Neuron (in vitro differentiated cells): Measurements from ENCODE around the gene ZNF91.
A peak's percentile ranks its signal among the peaks of the same experiment; 100 is the strongest.
"Not testable (repeated sequence)": the region's sequence is repeated elsewhere in the genome, so short reads cannot be mapped to it uniquely, and the experiment has no call there.

Experiments used
- H2AFZ ChIP-seq: one replicate; pipeline ENCODE4 v1.6.1; 2013; ENCODE audit warnings: low read depth, mild to moderate bottlenecking, inconsistent platforms, low read length, moderate library complexity
- H3K27me3 ChIP-seq: one replicate; pipeline ENCODE4 v1.6.1; 2013; ENCODE audit warnings: low read length; ENCODE audit not compliant: insufficient read depth
- H3K36me3 ChIP-seq: one replicate; pipeline ENCODE4 v1.6.1; 2013; ENCODE audit warnings: low read length; ENCODE audit not compliant: insufficient read depth
- H3K4me1 ChIP-seq: one replicate; pipeline ENCODE4 v1.6.1; 2013; ENCODE audit warnings: low read length; ENCODE audit not compliant: insufficient read depth
- H3K4me3 ChIP-seq: 2 replicates; pipeline ENCODE4 v1.5.1; 2013; ENCODE audit warnings: mild to moderate bottlenecking, low read length, moderate library complexity
- H3K9me3 ChIP-seq: one replicate; pipeline ENCODE4 v1.6.1; 2013; ENCODE audit warnings: low read length

The ZNF91 gene

DNA sequence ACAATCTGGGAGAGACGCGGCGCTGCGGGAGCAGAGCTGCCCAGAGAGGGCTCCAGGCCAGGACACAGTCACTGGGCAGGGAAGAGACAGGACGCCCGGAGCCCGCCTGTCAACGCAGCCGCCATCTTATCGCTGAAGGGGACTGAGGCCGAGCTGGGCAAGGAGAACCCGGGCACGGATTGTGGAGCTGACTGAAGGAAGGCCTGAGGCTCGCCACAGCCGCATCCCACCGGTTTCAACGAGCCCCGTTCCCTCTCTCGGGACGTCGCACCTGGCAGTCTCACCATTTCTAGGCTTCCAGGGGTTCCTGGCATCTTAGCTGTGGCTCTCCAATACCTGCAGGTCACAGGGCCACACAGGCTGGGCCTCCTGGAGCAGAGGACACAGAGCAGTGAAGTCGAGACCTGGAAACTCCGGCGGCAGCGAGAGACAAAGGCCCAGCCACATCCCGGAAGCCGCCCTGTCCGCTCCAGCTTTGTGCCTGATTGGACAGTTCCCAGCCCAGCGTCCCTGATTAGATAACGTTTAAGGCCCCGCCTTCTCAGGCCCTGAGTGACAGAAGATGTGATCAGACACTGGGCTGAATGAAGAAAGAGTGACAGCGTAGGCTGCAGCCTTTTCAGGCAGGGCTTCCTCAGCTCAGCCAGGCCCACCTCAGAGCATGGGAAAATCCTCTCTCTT lies at the start of gene ZNF91:
Gene ZNF91 (minus strand): TSS at position 431 of the 681 bp plus-strand sequence. CDS start 117 bp downstream, at position 314.
- H3K36me3 ChIP-seq, result peaks cover 42% of the 10 kb centered on the region
- peaks cover 4% of the 10 kb centered on the region for H3K9me3 ChIP-seq
- H3K27me3 ChIP-seq, result no peaks in the 10 kb centered on the region
- H3K4me1 ChIP-seq, result peaks cover 4% of the 10 kb centered on the region
- peak within 1 kb of the TSS; percentile 78 for H3K4me3 ChIP-seq
- no peak within 1 kb of the TSS for H2AFZ ChIP-seq

DNA sequence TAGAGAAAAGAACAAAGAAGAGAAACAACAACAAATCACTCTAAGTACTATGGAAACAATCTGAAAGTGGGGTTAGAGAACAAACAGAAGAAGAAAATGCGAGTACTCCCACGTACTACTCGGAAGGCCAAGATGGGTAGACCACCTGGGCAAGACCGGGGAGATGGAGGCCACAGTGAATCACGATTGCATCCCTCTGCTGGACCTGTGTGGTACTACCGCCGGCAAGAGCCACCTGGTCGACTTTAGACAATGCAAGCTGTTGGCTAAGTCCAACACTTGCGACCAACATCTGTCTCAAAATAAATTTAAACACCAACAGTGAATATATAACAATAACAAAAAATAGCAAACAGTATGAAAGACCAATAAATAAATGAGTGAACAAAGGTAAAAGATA lies 45.5 kb upstream of the ZNF91 start:
- no peaks in the 10 kb centered on the region for H3K27me3 ChIP-seq
- no peaks in the 10 kb centered on the region for H3K9me3 ChIP-seq
- H3K4me3 ChIP-seq, result no peak overlapping the region
- H2AFZ ChIP-seq, result no peak overlapping the region
- no peaks in the 10 kb centered on the region for H3K4me1 ChIP-seq
- H3K36me3 ChIP-seq, result no peaks in the 10 kb centered on the region

DNA sequence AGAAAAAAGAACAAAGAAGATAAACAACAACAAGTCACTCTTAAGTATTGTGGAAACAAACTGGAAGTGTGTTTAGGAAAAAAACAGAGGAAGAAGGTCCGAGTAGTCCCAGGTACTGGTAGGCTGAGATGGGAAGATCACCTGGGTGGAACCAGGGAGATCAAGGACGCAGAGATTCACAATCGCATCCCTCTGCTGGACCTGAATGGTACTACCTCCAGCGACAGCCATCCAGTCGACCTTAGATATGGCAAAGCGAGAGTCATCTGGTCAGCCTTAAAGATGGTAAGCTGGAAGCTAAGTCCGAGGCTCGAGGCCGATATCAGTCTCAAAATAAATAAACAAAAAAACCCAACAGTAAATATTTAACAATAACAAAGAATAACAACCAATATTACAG lies 44.9 kb upstream of the ZNF91 start:
- Histone ChIP-seq H3K9me3 (no peaks in the 10 kb centered on the region), H2AFZ (no peak overlapping the region), H3K36me3 (no peaks in the 10 kb centered on the region), H3K4me3 (no peak overlapping the region), H3K4me1 (no peaks in the 10 kb centered on the region), H3K27me3 (no peaks in the 10 kb centered on the region)

DNA sequence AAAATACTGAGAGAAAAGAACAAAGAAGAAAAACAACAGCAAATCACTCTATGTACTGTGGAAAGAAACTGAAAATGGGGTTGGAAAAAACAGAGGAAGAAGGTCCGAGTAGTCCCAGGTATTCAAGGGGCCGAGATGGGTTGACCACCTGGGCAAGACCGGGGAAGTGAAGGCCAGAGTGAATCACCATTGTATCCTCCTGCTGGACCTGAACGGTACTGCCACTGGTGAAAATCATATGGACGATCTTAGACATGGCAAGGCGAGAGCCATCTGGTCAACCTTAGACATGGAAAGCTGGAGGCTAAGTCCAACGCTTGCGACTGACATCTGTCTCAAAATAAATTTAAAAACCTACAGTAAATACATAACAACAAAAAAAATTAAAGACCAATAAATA lies 44.4 kb upstream of the ZNF91 start:
- Histone ChIP-seq H2AFZ (no peak overlapping the region), H3K4me1 (no peaks in the 10 kb centered on the region), H3K4me3 (no peak overlapping the region), H3K27me3 (no peaks in the 10 kb centered on the region), H3K9me3 (no peaks in the 10 kb centered on the region), H3K36me3 (no peaks in the 10 kb centered on the region)

DNA sequence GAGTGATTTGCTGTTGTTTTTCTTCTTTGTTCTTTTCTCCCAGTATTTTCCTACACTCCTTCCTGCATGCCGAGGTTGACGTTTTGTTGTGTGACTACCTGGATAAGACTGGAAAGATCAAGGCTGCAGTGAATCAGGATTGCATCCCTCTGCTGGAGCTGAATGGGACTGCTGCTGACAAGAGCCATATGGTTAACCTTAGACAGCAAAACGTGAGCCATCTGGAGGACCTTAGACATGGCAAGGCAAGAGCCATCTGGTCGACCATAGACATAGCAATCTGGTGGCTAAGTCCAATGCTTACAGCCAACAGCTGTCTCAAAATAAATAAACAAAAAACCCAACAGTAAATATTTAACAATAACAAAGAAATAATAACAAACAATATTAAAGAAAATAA lies 42.6 kb upstream of the ZNF91 start:
- Histone ChIP-seq H3K27me3 (no peaks in the 10 kb centered on the region), H2AFZ (no peak overlapping the region), H3K9me3 (no peaks in the 10 kb centered on the region), H3K4me1 (no peaks in the 10 kb centered on the region), H3K36me3 (no peaks in the 10 kb centered on the region), H3K4me3 (no peak overlapping the region)

DNA sequence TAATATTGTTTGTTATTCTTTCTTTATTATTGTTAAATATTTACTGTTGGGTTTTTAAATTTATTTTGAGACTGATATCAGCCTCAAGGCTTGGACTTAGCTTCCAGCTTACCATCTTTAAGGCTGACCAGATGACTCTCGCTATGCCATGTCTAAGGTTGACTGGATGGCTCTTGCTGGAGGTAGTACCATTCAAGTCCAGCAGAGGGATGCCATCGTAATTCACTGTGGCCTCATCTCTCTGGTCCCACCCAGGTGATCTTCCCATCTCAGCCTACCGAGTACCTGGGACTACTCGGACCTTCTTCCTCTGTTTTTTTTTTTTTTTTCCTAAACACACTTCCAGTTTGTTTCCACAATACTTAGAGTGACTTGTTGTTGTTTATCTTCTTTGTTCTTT lies 41.7 kb upstream of the ZNF91 start:
- Histone ChIP-seq H2AFZ (no peak overlapping the region), H3K9me3 (no peaks in the 10 kb centered on the region), H3K4me1 (no peaks in the 10 kb centered on the region)

DNA sequence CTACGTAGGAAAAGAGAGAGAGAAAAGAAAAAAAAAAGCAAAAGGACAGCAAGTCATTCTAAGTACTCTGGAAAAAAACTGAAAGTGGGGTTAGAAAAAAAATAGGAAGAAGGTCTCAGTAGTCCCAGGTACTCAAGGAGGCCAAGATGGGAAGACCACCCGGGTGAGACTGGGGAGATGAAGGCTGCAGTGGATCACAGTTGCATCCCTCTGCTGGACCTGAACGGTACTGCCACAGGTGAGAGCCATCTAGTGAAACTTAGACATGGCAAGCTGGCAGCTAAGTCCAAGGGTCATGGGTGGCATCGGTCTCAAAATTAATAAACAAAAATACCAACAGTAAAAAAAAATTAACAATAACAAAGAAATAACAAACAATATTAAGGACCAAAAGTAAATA lies 41.0 kb upstream of the ZNF91 start:
- no peaks in the 10 kb centered on the region for H3K4me1 ChIP-seq
- H3K9me3 ChIP-seq, result no peaks in the 10 kb centered on the region
- no peaks in the 10 kb centered on the region for H3K36me3 ChIP-seq
- no peak overlapping the region for H3K4me3 ChIP-seq
- no peak overlapping the region for H2AFZ ChIP-seq
- H3K27me3 ChIP-seq, result no peaks in the 10 kb centered on the region

More for the DNA sequence above, 41.7 kb upstream of the ZNF91 start:
- Histone ChIP-seq H3K36me3 (no peaks in the 10 kb centered on the region), H3K4me3 (no peak overlapping the region), H3K27me3 (no peaks in the 10 kb centered on the region)

DNA sequence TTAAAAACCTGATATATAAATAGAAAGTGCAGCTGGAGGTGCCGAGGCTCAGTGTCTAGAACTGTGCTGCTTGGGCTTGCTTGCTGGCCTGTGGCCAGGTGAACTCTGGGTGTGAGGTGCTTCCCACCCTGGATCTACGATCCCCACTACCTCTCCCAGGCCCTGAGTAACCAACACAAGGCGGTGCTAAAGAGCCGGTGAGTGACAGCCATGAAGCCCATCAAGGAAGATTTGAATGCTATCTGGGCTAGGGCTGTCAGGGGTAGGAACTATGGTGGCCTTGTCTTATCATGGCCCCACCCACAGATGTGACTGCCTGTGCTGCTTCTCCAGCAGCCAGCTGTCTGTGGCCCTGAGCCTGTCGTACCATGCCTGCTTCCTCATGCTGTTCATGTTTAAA lies 25.6 kb upstream of the ZNF91 start:
- H3K4me3 ChIP-seq, result no peak overlapping the region
- H3K4me1 ChIP-seq, result no peaks in the 10 kb centered on the region
- no peak overlapping the region for H2AFZ ChIP-seq
- peaks cover 2% of the 10 kb centered on the region for H3K9me3 ChIP-seq
- no peaks in the 10 kb centered on the region for H3K27me3 ChIP-seq
- H3K36me3 ChIP-seq, result no peaks in the 10 kb centered on the region

DNA sequence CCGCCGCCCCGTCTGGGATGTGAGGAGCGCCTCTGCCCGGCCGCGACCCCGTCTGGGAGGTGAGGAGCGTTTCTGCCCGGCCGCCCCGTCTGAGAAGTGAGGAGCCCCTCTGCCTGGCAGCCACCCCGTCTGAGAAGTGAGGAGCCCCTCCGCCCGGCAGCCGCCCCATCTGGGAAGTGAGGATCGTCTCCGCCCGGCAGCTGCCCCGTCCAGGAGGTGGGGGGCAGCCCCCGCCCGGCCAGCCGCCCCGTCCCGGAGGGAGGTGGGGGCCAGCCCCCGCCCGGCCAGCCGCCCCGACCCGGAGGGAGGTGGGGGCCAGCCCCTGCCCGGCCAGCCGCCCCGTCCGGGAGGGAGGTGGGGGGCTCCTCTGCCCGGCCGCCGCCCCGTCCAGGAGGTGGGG lies 24.0 kb upstream of the ZNF91 start:
- H3K4me1 ChIP-seq, result not testable (repeated sequence)

DNA sequence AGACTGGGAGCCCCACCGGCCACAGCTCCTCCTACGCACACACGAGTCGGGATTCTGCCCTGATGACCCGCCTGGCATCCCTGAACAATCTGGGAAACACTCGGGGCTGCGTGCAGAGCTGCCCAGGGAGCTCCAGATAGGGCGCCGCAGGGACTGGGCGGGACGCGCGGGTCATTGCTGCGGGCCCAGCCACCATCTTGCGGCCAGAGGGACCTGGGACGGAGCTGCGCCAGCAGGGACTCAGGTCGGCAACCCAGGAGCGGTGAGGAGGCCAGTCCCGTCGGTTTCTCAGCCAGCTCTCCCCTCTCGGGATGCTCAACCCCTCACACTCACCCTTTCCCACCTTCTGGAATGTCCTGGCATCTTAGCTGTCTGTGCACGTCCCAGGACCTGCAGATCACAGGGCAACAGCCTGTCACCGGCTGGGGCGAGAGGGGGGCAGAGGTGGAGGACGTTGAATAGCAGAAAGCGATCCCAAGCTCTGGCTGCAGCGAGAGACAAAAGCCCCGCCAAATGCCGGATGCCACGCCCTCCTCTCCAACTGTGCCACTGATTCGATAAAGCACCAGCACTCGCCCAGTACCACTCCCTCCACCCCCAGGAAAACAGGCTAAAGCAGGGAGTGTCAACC lies 20.4 kb upstream of the ZNF91 start:
- no peaks in the 10 kb centered on the region for H3K27me3 ChIP-seq
- peaks cover 4% of the 10 kb centered on the region for H3K4me1 ChIP-seq
- H3K4me3 ChIP-seq, result peak overlapping the region; percentile 55
- H2AFZ ChIP-seq, result peak overlapping the region; percentile 33
- H3K9me3 ChIP-seq, result peaks cover 2% of the 10 kb centered on the region
- H3K36me3 ChIP-seq, result no peaks in the 10 kb centered on the region

More for the DNA sequence above, 24.0 kb upstream of the ZNF91 start:
- H3K27me3 ChIP-seq, H3K9me3 ChIP-seq, H3K4me3 ChIP-seq, H3K36me3 ChIP-seq, H2AFZ ChIP-seq: not testable (repeated sequence)

DNA sequence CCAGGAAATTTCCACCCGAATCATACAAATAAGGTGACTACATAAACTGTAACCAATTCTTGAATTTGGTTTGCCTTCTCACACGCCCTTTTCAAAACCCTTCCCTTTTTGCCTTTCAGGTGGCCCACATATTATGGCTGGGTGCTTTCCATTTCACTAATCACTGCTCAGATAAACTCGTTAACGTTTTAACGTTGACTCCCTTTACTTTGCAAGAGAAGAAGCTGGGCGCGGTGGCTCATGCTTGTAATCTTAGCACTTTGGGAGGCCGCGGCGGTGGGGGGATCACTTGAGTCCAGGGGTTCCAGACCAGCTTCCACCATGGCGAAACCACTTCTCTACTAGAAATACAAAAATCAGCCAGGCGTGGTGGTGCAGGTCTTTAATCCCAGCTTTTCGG lies 19.8 kb upstream of the ZNF91 start:
- peaks cover 2% of the 10 kb centered on the region for H3K9me3 ChIP-seq
- peak overlapping the region; percentile 55 for H3K4me3 ChIP-seq
- peak overlapping the region; percentile 33 for H2AFZ ChIP-seq
- H3K4me1 ChIP-seq, result peaks cover 4% of the 10 kb centered on the region
- no peaks in the 10 kb centered on the region for H3K27me3 ChIP-seq
- H3K36me3 ChIP-seq, result no peaks in the 10 kb centered on the region

DNA sequence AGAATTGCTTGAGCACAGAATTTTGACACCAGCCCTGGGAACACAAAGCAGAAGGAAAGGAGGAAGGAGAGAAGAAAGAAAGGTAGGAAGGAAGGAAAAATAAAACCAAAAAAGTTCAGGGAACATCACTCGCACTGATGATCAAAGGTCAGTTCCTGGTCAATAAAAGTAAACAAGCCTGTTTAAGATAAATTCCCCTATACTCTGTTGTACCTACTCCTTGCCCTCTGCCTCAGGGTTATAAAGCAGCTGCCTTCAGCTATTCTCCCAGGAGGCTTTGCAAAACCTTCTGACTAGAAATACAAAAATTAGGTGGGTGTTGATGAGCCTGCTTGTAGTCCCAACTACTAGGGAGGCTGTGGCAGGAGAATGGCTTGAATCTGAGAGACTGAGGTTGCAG lies 14.9 kb upstream of the ZNF91 start:
- Histone ChIP-seq H3K27me3 (no peaks in the 10 kb centered on the region), H3K4me1 (peaks cover 4% of the 10 kb centered on the region), H3K9me3 (peaks cover 7% of the 10 kb centered on the region), H3K36me3 (peaks cover 13% of the 10 kb centered on the region), H2AFZ (no peak overlapping the region), H3K4me3 (no peak overlapping the region)

DNA sequence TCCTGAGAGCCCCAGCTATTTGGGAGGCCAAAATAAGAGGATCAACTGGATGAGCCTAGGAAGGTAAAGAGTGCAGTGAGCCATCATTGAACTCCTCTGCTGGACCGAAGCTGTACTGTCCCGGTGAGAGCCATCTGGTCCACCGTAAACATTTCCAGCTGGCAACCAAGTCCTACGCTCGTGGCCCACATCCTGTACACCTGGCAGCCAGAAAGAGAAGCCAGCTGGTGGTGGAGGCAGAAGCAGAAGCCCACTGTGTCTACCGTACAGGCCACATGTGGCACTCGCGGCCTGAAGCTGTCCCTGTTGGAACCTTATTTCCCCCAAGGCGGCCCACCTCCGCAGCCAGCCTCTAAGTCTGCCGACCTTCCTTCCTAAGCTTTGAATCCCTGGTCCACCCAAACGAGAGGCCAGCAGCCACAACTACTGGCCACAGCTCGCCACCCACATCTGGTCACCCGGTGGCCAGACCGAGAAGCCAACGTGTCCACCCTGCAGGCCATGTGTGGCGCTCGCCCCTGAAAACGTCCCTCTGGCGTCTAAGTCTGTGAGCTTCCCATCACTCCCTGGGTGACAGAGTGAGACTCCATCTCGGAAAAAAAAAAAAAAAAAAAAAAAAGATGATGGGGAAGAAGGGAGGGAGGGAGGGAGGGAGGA lies 14.2 kb upstream of the ZNF91 start:
- H3K4me1 ChIP-seq, result no peaks in the 10 kb centered on the region
- peaks cover 17% of the 10 kb centered on the region for H3K36me3 ChIP-seq
- H2AFZ ChIP-seq, result no peak overlapping the region
- no peak overlapping the region for H3K4me3 ChIP-seq
- peaks cover 7% of the 10 kb centered on the region for H3K9me3 ChIP-seq
- no peaks in the 10 kb centered on the region for H3K27me3 ChIP-seq
